Measurements from ENCODE around the gene NLRP7.
"Not testable (repeated sequence)": the region's sequence is repeated elsewhere in the genome, so short reads cannot be mapped to it uniquely, and the experiment has no call there.

Gene NLRP7

DNA sequence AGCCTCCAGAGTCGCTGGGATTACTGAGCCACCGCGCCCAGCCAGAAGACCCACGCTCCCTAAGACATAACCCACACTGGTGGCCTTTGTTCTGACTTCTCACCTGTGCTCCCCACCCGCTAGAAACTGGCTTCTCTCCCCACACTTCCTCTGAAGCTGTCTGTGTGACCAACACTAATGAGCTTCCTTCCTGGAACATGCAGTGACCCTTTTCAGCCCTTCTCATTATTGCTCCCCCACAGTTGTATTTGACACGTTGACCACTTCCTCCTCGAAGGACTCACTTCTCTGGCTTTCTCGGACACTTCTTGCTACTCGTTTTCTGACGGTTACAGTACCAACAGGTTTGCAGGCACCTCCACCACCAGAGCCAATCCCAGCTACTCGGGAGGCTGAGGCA lies 30.5 kb downstream of the NLRP7 start:
- TF ChIP-seq, protein P1, sequence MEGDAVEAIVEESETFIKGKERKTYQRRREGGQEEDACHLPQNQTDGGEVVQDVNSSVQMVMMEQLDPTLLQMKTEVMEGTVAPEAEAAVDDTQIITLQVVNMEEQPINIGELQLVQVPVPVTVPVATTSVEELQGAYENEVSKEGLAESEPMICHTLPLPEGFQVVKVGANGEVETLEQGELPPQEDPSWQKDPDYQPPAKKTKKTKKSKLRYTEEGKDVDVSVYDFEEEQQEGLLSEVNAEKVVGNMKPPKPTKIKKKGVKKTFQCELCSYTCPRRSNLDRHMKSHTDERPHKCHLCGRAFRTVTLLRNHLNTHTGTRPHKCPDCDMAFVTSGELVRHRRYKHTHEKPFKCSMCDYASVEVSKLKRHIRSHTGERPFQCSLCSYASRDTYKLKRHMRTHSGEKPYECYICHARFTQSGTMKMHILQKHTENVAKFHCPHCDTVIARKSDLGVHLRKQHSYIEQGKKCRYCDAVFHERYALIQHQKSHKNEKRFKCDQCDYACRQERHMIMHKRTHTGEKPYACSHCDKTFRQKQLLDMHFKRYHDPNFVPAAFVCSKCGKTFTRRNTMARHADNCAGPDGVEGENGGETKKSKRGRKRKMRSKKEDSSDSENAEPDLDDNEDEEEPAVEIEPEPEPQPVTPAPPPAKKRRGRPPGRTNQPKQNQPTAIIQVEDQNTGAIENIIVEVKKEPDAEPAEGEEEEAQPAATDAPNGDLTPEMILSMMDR (IDR thresholded peaks at IDR 0.05; ENCODE audit: insufficient read depth, low read length), result no peak
- TF ChIP-seq SPI1 (IDR thresholded peaks at IDR 0.05; ENCODE audit: borderline replicate concordance, low read depth) (peak; percentile 54; the same call in 1 of the 2 replicates), GABPA (IDR thresholded peaks at IDR 0.05; ENCODE audit: low read depth) (no peak)
- no peak overlapping the region for H3K27ac ChIP-seq (replicated peaks)
- peak; percentile 50 to 61 for DNase-seq (ENCODE audit: low read depth in 1 of 2, low spot score in 1 of 2)
- H3K4me3 ChIP-seq (replicated peaks; ENCODE audit: insufficient read depth, low read length), result no peak overlapping the region
- H3K27me3 ChIP-seq (ENCODE audit: insufficient read depth, poor library complexity, severe bottlenecking), result no peaks in the 10 kb centered on the region

DNA sequence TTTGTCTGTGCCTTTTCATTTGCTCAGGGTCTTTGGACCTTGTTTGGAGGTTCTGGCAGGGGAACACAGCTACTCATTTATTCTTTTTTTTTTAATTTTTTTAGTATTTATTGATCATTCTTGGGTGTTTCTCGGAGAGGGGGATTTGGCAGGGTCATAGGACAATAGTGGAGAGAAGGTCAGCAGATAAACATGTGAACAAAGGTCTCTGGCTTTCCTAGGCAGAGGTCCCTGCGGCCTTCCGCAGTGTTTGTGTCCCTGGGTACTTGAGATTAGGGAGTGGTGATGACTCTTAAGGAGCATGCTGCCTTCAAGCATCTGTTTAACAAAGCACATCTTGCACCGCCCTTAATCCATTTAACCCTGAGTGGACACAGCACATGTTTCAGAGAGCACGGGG lies 39.4 kb downstream of the NLRP7 start:
- H3K27ac ChIP-seq (replicated peaks); H3K4me3 ChIP-seq (replicated peaks; ENCODE audit: insufficient read depth, low read length); H3K27me3 ChIP-seq (ENCODE audit: insufficient read depth, poor library complexity, severe bottlenecking); DNase-seq (ENCODE audit: low read depth in 1 of 2, low spot score in 1 of 2): not testable (repeated sequence)

DNA sequence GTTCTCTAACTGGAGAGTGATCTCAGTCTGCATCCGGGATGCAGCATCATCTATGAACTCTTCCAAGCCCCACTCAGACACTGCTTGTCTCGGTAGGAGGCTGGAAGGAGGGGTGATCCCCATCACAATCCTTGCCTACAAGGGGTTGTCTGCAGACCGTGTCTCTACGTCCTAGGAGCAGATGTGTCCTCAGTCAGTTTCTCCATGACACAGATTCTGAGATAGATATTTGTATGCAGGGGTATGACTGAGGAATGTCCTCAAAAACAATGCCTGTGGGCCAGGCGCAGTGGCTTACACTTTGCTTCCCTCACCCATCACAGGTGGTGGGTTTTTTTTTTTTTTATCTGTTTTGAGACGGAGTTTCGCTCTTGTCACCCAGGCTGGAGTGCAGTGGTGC lies 40.5 kb downstream of the NLRP7 start:
- Histone ChIP-seq H3K27ac (replicated peaks) (no peak overlapping the region), H3K4me3 (replicated peaks; ENCODE audit: insufficient read depth, low read length) (no peak overlapping the region), H3K27me3 (ENCODE audit: insufficient read depth, poor library complexity, severe bottlenecking) (no peaks in the 10 kb centered on the region)
- TF ChIP-seq, protein P2, sequence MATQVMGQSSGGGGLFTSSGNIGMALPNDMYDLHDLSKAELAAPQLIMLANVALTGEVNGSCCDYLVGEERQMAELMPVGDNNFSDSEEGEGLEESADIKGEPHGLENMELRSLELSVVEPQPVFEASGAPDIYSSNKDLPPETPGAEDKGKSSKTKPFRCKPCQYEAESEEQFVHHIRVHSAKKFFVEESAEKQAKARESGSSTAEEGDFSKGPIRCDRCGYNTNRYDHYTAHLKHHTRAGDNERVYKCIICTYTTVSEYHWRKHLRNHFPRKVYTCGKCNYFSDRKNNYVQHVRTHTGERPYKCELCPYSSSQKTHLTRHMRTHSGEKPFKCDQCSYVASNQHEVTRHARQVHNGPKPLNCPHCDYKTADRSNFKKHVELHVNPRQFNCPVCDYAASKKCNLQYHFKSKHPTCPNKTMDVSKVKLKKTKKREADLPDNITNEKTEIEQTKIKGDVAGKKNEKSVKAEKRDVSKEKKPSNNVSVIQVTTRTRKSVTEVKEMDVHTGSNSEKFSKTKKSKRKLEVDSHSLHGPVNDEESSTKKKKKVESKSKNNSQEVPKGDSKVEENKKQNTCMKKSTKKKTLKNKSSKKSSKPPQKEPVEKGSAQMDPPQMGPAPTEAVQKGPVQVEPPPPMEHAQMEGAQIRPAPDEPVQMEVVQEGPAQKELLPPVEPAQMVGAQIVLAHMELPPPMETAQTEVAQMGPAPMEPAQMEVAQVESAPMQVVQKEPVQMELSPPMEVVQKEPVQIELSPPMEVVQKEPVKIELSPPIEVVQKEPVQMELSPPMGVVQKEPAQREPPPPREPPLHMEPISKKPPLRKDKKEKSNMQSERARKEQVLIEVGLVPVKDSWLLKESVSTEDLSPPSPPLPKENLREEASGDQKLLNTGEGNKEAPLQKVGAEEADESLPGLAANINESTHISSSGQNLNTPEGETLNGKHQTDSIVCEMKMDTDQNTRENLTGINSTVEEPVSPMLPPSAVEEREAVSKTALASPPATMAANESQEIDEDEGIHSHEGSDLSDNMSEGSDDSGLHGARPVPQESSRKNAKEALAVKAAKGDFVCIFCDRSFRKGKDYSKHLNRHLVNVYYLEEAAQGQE (IDR thresholded peaks at IDR 0.05; ENCODE audit: insufficient replicate concordance, low read depth), result no peak
- TF ChIP-seq POLR2AphosphoS5 (IDR thresholded peaks at IDR 0.05; ENCODE audit: low read depth), result no peak
- TF ChIP-seq, protein P1 (IDR thresholded peaks at IDR 0.05; ENCODE audit: insufficient read depth, low read length), result no peak
- TF ChIP-seq GABPA (IDR thresholded peaks at IDR 0.05; ENCODE audit: low read depth), result no peak
- no peak for TF ChIP-seq SPI1 (IDR thresholded peaks at IDR 0.05; ENCODE audit: borderline replicate concordance, low read depth)
- no peak for DNase-seq (ENCODE audit: low read depth in 1 of 2, low spot score in 1 of 2)

DNA sequence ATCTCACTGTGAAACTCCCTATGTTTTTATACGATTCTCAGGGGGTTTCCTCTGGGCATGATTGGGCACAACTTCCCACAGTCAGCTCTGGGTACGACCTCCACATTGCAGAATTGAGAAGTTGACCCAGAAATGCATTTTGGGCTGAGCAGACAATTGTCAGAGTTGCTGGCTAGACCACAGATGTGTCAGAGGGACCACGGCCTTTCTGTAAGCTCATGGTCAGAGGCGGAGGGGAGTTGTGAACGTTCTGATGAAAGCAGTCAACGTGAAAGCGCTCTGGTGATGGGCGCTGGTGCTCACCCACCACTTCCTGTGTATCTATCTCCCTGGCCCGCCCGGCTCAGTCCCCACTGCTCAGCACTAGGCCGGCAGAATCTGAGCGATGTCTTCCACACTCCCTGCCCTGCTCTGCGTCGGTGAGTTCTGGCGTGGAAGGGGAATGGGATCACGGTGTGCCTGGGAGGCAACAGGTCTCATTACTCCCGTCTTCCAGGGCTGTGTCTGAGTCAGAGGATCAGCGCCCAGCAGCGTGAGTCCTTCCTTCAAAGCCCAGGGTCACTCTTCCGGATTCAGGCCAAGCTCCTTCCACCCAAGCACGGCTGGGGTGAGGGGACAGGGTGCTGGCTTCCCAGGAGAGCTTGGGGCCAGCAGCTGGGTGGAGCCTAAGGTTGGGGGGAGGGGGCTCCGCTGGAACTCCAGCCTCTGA lies 41.4 kb downstream of the NLRP7 start, which contains the start of gene NCR1:
Gene NCR1 (plus strand): TSS at position 346 of the 709 bp plus-strand sequence. CDS start 40 bp downstream, at position 386.
- no peak for TF ChIP-seq GABPA (IDR thresholded peaks at IDR 0.05; ENCODE audit: low read depth)
- TF ChIP-seq, protein P2 (IDR thresholded peaks at IDR 0.05; ENCODE audit: insufficient replicate concordance, low read depth), result no peak
- TF ChIP-seq, protein P1 (IDR thresholded peaks at IDR 0.05; ENCODE audit: insufficient read depth, low read length), result no peak
- TF ChIP-seq SPI1 (IDR thresholded peaks at IDR 0.05; ENCODE audit: borderline replicate concordance, low read depth), result no peak
- no peak for TF ChIP-seq POLR2AphosphoS5 (IDR thresholded peaks at IDR 0.05; ENCODE audit: low read depth)
- H3K4me3 ChIP-seq (replicated peaks; ENCODE audit: insufficient read depth, low read length), result no peak within 1 kb of the TSS
- H3K27me3 ChIP-seq (ENCODE audit: insufficient read depth, poor library complexity, severe bottlenecking), result no peaks in the 10 kb centered on the region
- DNase-seq (ENCODE audit: low read depth in 1 of 2, low spot score in 1 of 2), result no peak
- H3K27ac ChIP-seq (replicated peaks), result no peak within 1 kb of the TSS
